ENCODE measurements around the gene DCAF10.

DCAF10 gene

GRCh38 chr9:37827483-37828165, 27.0 kb downstream of the DCAF10 start:
- ATAC-seq, result no peak
- TF ChIP-seq, protein P1, sequence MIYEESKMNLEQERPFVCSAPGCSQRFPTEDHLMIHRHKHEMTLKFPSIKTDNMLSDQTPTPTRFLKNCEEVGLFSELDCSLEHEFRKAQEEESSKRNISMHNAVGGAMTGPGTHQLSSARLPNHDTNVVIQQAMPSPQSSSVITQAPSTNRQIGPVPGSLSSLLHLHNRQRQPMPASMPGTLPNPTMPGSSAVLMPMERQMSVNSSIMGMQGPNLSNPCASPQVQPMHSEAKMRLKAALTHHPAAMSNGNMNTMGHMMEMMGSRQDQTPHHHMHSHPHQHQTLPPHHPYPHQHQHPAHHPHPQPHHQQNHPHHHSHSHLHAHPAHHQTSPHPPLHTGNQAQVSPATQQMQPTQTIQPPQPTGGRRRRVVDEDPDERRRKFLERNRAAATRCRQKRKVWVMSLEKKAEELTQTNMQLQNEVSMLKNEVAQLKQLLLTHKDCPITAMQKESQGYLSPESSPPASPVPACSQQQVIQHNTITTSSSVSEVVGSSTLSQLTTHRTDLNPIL (CRISPR knock-in tag; IDR thresholded peaks at IDR 0.05; ENCODE audit: low read depth), result no peak
- TF ChIP-seq ARNTL (CRISPR knock-in tag; IDR thresholded peaks at IDR 0.05; ENCODE audit: borderline replicate concordance, low read depth) (no peak), ZFP30 (CRISPR knock-in tag; IDR thresholded peaks at IDR 0.05) (no peak), PPARA (CRISPR knock-in tag; IDR thresholded peaks at IDR 0.05; ENCODE audit: borderline replicate concordance) (no peak), ZFP3 (CRISPR knock-in tag; IDR thresholded peaks at IDR 0.05) (no peak), ESRRG (CRISPR knock-in tag; IDR thresholded peaks at IDR 0.05) (no peak), TCF4 (CRISPR knock-in tag; IDR thresholded peaks at IDR 0.05; ENCODE audit: borderline replicate concordance) (no peak)

GRCh38 chr9:37835821-37836220, 35.2 kb downstream of the DCAF10 start:
- TF ChIP-seq ISL1 (CRISPR knock-in tag; IDR thresholded peaks at IDR 0.05), result no peak
- no peak for TF ChIP-seq TSHZ2 (CRISPR knock-in tag; IDR thresholded peaks at IDR 0.05)
- no peak for TF ChIP-seq ZNF565 (CRISPR knock-in tag; conservative IDR thresholded peaks at IDR 0.05; ENCODE audit: low read depth)
- no peak for TF ChIP-seq ZNF70 (CRISPR knock-in tag; IDR thresholded peaks at IDR 0.05)
- TF ChIP-seq TOX (CRISPR knock-in tag; IDR thresholded peaks at IDR 0.05; ENCODE audit: borderline replicate concordance), result no peak
- no peak for TF ChIP-seq ZC3H10 (CRISPR knock-in tag; IDR thresholded peaks at IDR 0.05)
- no peak for TF ChIP-seq GLIS3 (CRISPR knock-in tag; IDR thresholded peaks at IDR 0.05)
- no peak for TF ChIP-seq ZFP30 (CRISPR knock-in tag; IDR thresholded peaks at IDR 0.05)
- ATAC-seq, result no peak

GRCh38 chr9:37836386-37836785, 35.8 kb downstream of the DCAF10 start:
- ATAC-seq, result no peak

More at GRCh38 chr9:37836386-37836785, 35.8 kb downstream of the DCAF10 start:
- TF ChIP-seq ESRRG (CRISPR knock-in tag; IDR thresholded peaks at IDR 0.05) (no peak), RARB (CRISPR knock-in tag; IDR thresholded peaks at IDR 0.05) (no peak), TOX (CRISPR knock-in tag; IDR thresholded peaks at IDR 0.05; ENCODE audit: borderline replicate concordance) (no peak), BACH2 (CRISPR knock-in tag; IDR thresholded peaks at IDR 0.05; ENCODE audit: borderline replicate concordance) (no peak), ZNF70 (CRISPR knock-in tag; IDR thresholded peaks at IDR 0.05) (no peak), TSHZ2 (CRISPR knock-in tag; IDR thresholded peaks at IDR 0.05) (no peak), ZNF8 (CRISPR knock-in tag; IDR thresholded peaks at IDR 0.05) (no peak), TCF4 (CRISPR knock-in tag; IDR thresholded peaks at IDR 0.05; ENCODE audit: borderline replicate concordance) (no peak), GLIS3 (CRISPR knock-in tag; IDR thresholded peaks at IDR 0.05) (no peak), POU6F1 (CRISPR knock-in tag; IDR thresholded peaks at IDR 0.05; ENCODE audit: borderline replicate concordance, low read depth) (no peak), OSR1 (CRISPR knock-in tag; IDR thresholded peaks at IDR 0.05) (no peak), PPARA (CRISPR knock-in tag; IDR thresholded peaks at IDR 0.05; ENCODE audit: borderline replicate concordance) (no peak), ZFP30 (CRISPR knock-in tag; IDR thresholded peaks at IDR 0.05) (no peak)
- TF ChIP-seq, protein P1 (CRISPR knock-in tag; IDR thresholded peaks at IDR 0.05; ENCODE audit: low read depth), result no peak

All from SK-N-SH treated with all-trans-retinoic acid at 6 μM for 48 hours (cell line).